SU-DHL-6 (cell line): Measurements from ENCODE around the gene KIAA1958.

Experiments used
- H2AFZ ChIP-seq: fragments of 200-600 bp; sonication (generic); 2 replicates; pipeline ENCODE4 v1.6.1; 2014; ENCODE audit warnings: low read depth, mild to moderate bottlenecking, moderate library complexity, mixed read lengths, antibody characterized with exemption, low read length; ENCODE audit not compliant: severe bottlenecking
- H3F3A ChIP-seq: fragments of 200-600 bp; shearing (Covaris generic); 2 replicates; pipeline ENCODE4 v1.6.0; 2016; ENCODE audit warnings: antibody characterized with exemption, mild to moderate bottlenecking; ENCODE audit not compliant: insufficient read depth
- H3K27ac ChIP-seq: fragments of 200-600 bp; sonication (generic); 2 replicates; pipeline ENCODE4 v1.5.1; 2016; ENCODE audit warnings: low read depth, mild to moderate bottlenecking, low read length, moderate library complexity, mixed read lengths
- H3K27me3 ChIP-seq: fragments of 200-600 bp; sonication (generic), shearing (Covaris generic); 2 replicates; pipeline ENCODE4 v1.6.0; 2014; ENCODE audit warnings: mild to moderate bottlenecking, low read length
- H3K36me3 ChIP-seq: fragments of 200-600 bp; sonication (generic); 2 replicates; pipeline ENCODE4 v1.6.1; 2014; ENCODE audit warnings: mild to moderate bottlenecking, low read length, mixed read lengths
- H3K4me2 ChIP-seq: fragments of 300-600, 200-600 bp; shearing (Covaris generic), sonication (generic); 2 replicates; pipeline ENCODE4 v1.6.0; 2014; ENCODE audit warnings: low read length, low read depth, mild to moderate bottlenecking; ENCODE audit not compliant: poor library complexity, severe bottlenecking
- H3K4me3 ChIP-seq: fragments of 200-600 bp; sonication (generic); 2 replicates; pipeline ENCODE4 v1.5.1; 2014; ENCODE audit warnings: antibody characterized with exemption, low read length, mild to moderate bottlenecking, mixed read lengths; ENCODE audit not compliant: insufficient read depth, poor library complexity, severe bottlenecking
- H3K79me2 ChIP-seq: fragments of 200-600 bp; sonication (generic); 2 replicates; pipeline ENCODE4 v1.6.1; 2014; ENCODE audit warnings: mild to moderate bottlenecking, low read length, moderate library complexity; ENCODE audit not compliant: insufficient read depth
- H3K9ac ChIP-seq: fragments of 200-600 bp; sonication (generic); 2 replicates; pipeline ENCODE4 v1.7.0; 2014; ENCODE audit warnings: mild to moderate bottlenecking, low read length
- H3K9me2 ChIP-seq: fragments of 200-600 bp; sonication (generic); replicated peaks from 2 replicates; pipeline ENCODE4 v1.6.1; 2014; ENCODE audit warnings: low read length; ENCODE audit not compliant: insufficient read depth
- H3K9me3 ChIP-seq: fragments of 200-600 bp; sonication (generic); 2 replicates; pipeline ENCODE4 v1.6.1; 2014; ENCODE audit warnings: low read length, mixed read lengths; ENCODE audit not compliant: insufficient read depth
- H4K20me1 ChIP-seq: fragments of 200-600 bp; sonication (generic); 2 replicates; pipeline ENCODE4 v1.6.1; 2014; ENCODE audit warnings: low read depth, mild to moderate bottlenecking, antibody characterized with exemption, low read length, moderate library complexity, mixed read lengths
- EZH2phosphoT487 ChIP-seq: fragments of 200-600 bp; sonication (generic), shearing (Covaris generic); conservative IDR thresholded peaks from 2 replicates; pipeline ENCODE4 v1.6.1; 2018; ENCODE audit warnings: mild to moderate bottlenecking, antibody characterized with exemption, low read length, moderate library complexity, mixed read lengths
- TF ChIP-seq, protein P1 (sequence below): fragments of 200-600 bp; sonication (generic); IDR thresholded peaks from one replicate; pipeline ENCODE4 v1.5.1; 2017; ENCODE audit warnings: antibody characterized with exemption, mild to moderate bottlenecking, low read length, moderate library complexity; ENCODE audit not compliant: insufficient read depth, poor library complexity, severe bottlenecking

Gene KIAA1958

GRCh38 chr9:112495614-112496013, 9.0 kb downstream of the KIAA1958 start:
- peaks cover 97% of the 10 kb centered on the region for H3K79me2 ChIP-seq
- H3F3A ChIP-seq = no peaks in the 10 kb centered on the region
- no peak overlapping the region for H3K4me3 ChIP-seq
- H3K27ac ChIP-seq = no peak overlapping the region
- peaks cover 29% of the 10 kb centered on the region for H3K36me3 ChIP-seq
- H4K20me1 ChIP-seq = no peaks in the 10 kb centered on the region
- H3K9me3 ChIP-seq = peaks cover 4% of the 10 kb centered on the region; the same call in 1 of the 2 replicates
- H3K9ac ChIP-seq = no peak overlapping the region
- H3K27me3 ChIP-seq = no peaks in the 10 kb centered on the region
- no peak overlapping the region for H3K4me2 ChIP-seq
- H2AFZ ChIP-seq = no peak overlapping the region
- H3K9me2 ChIP-seq = no peaks in the 10 kb centered on the region
- TF ChIP-seq, protein P1, sequence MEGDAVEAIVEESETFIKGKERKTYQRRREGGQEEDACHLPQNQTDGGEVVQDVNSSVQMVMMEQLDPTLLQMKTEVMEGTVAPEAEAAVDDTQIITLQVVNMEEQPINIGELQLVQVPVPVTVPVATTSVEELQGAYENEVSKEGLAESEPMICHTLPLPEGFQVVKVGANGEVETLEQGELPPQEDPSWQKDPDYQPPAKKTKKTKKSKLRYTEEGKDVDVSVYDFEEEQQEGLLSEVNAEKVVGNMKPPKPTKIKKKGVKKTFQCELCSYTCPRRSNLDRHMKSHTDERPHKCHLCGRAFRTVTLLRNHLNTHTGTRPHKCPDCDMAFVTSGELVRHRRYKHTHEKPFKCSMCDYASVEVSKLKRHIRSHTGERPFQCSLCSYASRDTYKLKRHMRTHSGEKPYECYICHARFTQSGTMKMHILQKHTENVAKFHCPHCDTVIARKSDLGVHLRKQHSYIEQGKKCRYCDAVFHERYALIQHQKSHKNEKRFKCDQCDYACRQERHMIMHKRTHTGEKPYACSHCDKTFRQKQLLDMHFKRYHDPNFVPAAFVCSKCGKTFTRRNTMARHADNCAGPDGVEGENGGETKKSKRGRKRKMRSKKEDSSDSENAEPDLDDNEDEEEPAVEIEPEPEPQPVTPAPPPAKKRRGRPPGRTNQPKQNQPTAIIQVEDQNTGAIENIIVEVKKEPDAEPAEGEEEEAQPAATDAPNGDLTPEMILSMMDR = no peak
- TF ChIP-seq EZH2phosphoT487 = no peak

- Histone ChIP-seq H3K9ac (no peak overlapping the region), H3K9me3 (peaks cover 4% of the 10 kb centered on the region; the same call in 1 of the 2 replicates), H3K79me2 (peaks cover 97% of the 10 kb centered on the region), H3K36me3 (peaks cover 29% of the 10 kb centered on the region), H4K20me1 (no peaks in the 10 kb centered on the region), H3K4me3 (no peak overlapping the region), H2AFZ (no peak overlapping the region), H3F3A (no peaks in the 10 kb centered on the region), H3K4me2 (no peak overlapping the region), H3K27me3 (no peaks in the 10 kb centered on the region), H3K9me2 (no peaks in the 10 kb centered on the region), H3K27ac (no peak overlapping the region)
- TF ChIP-seq, protein P1 = no peak
These were observed 9.6 kb downstream of the KIAA1958 start for GRCh38 chr9:112496074-112496722.

DNA sequence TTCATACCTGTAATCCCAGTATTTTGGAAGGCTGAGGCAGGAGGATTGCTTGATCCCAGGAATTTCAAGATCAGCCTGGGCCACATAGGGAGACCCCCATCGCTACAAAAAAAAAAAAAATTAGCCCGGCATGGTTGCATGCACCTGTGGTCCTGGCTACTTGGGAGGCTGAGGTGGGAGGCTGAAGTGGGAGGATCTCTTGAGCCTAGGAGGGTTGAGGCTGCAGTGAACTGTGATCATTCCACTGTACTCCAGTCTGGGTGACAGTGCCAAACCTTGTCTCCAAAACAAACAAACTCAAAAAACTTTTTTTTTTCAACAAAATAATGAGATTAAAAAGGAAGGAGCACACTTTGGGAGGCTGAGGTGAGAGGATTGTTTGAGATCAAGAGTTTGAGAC, 14.2 kb downstream of the KIAA1958 start:
- no peaks in the 10 kb centered on the region for H3K9me3 ChIP-seq
- no peaks in the 10 kb centered on the region for H3F3A ChIP-seq
- TF ChIP-seq, protein P1 = no peak
- no peak for TF ChIP-seq EZH2phosphoT487
- H3K36me3 ChIP-seq = 0 out of 2 replicates have a peak, but pooled peaks cover 5% of the 10 kb centered on the region
- peaks cover 3% of the 10 kb centered on the region; the same call in 1 of the 2 replicates for H4K20me1 ChIP-seq
- H3K27me3 ChIP-seq = no peaks in the 10 kb centered on the region
- no peaks in the 10 kb centered on the region for H3K9me2 ChIP-seq
- no peak overlapping the region for H3K4me2 ChIP-seq
- no peak overlapping the region for H3K9ac ChIP-seq
- H3K27ac ChIP-seq = no peak overlapping the region
- peaks cover 90% of the 10 kb centered on the region for H3K79me2 ChIP-seq
- no peak overlapping the region for H3K4me3 ChIP-seq
- no peak overlapping the region for H2AFZ ChIP-seq
